K562 (cell line): ENCODE results near the gene ERFL. TPM values are rescaled to one million over a fixed set of nuclear protein-coding genes. Genes with fewer than 3 reads are reported as not detected.
A peak's percentile ranks its signal among the peaks of the same experiment; 100 is the strongest.

ENCODE experiments used
- CREM ChIP-seq: IDR thresholded peaks from 2 replicates; pipeline ENCODE4 v1.6.1; 2014; ENCODE audit warnings: antibody characterized with exemption, low read depth
- ELF4 ChIP-seq: fragments of 450-650 bp; formaldehyde crosslinking; IDR thresholded peaks from 2 replicates; pipeline ENCODE4 v1.4.0; 2022; ENCODE audit warnings: missing genetic modification characterization
- POLR3G ChIP-seq: IDR thresholded peaks from 2 replicates; pipeline ENCODE4 v1.6.1; 2011; ENCODE audit not compliant: insufficient read length, insufficient replicate concordance; ENCODE audit errors: extremely low read depth
- SLC30A9 ChIP-seq: fragments of 250-450 bp; sonication (Bioruptor Pico); IDR thresholded peaks from 2 replicates; pipeline ENCODE4 v1.8.0; 2022; ENCODE audit warnings: mild to moderate bottlenecking, moderate library complexity
- TARDBP ChIP-seq: fragments of 450-650 bp; IDR thresholded peaks from 2 replicates; pipeline ENCODE4 v1.6.1; 2016
- ZNF140 ChIP-seq: fragments of 250-450 bp; sonication (Bioruptor Pico); IDR thresholded peaks from 2 replicates; pipeline ENCODE4 v1.8.0; 2021; ENCODE audit warnings: moderate library complexity, mild to moderate bottlenecking, inconsistent platforms
- polyA plus RNA-seq, 8 experiments: library from polyadenylated mRNA; depleted of rRNA in 4 of 8; stranded (reverse) in 5 of 8; unstranded in 3 of 8; fragments of >200 nt; fragmentation: Nextera tagmentation in 2 of 8; fragmentation: Illumina TruSeq in 1 of 8; extraction: Ambion mirVana in 2 of 8; extraction: Trizol in 1 of 8; gene quantifications; 2 replicates each; pipeline versions ENCODE4 v1.2.1 to v1.2.3, GENCODE V29; 2011 to 2014; ENCODE audit warnings: inconsistent platforms in 1 of 8, missing spikeins in 1 of 8
- total RNA-seq, 7 experiments: library from RNA; depleted of rRNA in 6 of 7; stranded (reverse); fragments of >200 nt in 6 of 7; fragmentation: Illumina TruSeq in 2 of 7; extraction: Trizol in 2 of 7; gene quantifications; 2 replicates each; pipeline versions ENCODE4 v1.2.1 to v1.2.3, GENCODE V29; 2011 to 2021; ENCODE audit warnings: low replicate concordance in 1 of 7
- TF ChIP-seq, protein P1 (sequence below): fragments of 450-650 bp; IDR thresholded peaks from 2 replicates; pipeline ENCODE4 v1.7.0; 2016; ENCODE audit warnings: borderline replicate concordance
- TF ChIP-seq, protein P2 (sequence below): fragments of 250-450 bp; sonication (Bioruptor Pico); IDR thresholded peaks from 2 replicates; pipeline ENCODE4 v1.5.0; 2021; ENCODE audit warnings: mild to moderate bottlenecking, moderate library complexity
- TF ChIP-seq, protein P3 (sequence below): fragments of 450-650 bp; IDR thresholded peaks from 2 replicates; pipeline ENCODE4 v1.6.1; 2014; ENCODE audit warnings: low read depth, mild to moderate bottlenecking, moderate library complexity, borderline replicate concordance
- TF ChIP-seq, protein P4 (sequence below): fragments of 250-450 bp; sonication (Bioruptor Pico); IDR thresholded peaks from 2 replicates; pipeline ENCODE4 v1.8.0; 2021; ENCODE audit warnings: borderline replicate concordance, mild to moderate bottlenecking, moderate library complexity; ENCODE audit not compliant: poor library complexity, severe bottlenecking
- TF ChIP-seq, protein P5 (sequence below), 3 experiments: fragments of 200-800 bp in 1 of 3; fragments of 250-450 bp in 1 of 3; fragments of 450-650 bp in 1 of 3; sonication (Bioruptor Pico) in 1 of 3; sonication (Bioruptor generic) in 1 of 3; formaldehyde crosslinking in 1 of 3; IDR thresholded peaks; 2 replicates each; pipeline versions ENCODE4 v1.6.1 to v1.8.0; 2016 to 2022; ENCODE audit warnings: mild to moderate bottlenecking in 2 of 3, missing genetic modification characterization in 2 of 3, missing compliant biosample characterization in 1 of 3, moderate library complexity in 1 of 3
- TF ChIP-seq, protein P6 (sequence below): fragments of 450-650 bp; IDR thresholded peaks from 2 replicates; pipeline ENCODE4 v1.6.1; 2018; ENCODE audit warnings: mild to moderate bottlenecking, low read depth; ENCODE audit not compliant: partially characterized antibody

Gene ERFL
- total and polyA plus RNA-seq, 9 of the 15 experiments (the other 6 are each of a cell fraction or from before 2014, with no cell fraction given): 0.07 to 0.75 (median 0.32) TPM; not detected in 4

DNA sequence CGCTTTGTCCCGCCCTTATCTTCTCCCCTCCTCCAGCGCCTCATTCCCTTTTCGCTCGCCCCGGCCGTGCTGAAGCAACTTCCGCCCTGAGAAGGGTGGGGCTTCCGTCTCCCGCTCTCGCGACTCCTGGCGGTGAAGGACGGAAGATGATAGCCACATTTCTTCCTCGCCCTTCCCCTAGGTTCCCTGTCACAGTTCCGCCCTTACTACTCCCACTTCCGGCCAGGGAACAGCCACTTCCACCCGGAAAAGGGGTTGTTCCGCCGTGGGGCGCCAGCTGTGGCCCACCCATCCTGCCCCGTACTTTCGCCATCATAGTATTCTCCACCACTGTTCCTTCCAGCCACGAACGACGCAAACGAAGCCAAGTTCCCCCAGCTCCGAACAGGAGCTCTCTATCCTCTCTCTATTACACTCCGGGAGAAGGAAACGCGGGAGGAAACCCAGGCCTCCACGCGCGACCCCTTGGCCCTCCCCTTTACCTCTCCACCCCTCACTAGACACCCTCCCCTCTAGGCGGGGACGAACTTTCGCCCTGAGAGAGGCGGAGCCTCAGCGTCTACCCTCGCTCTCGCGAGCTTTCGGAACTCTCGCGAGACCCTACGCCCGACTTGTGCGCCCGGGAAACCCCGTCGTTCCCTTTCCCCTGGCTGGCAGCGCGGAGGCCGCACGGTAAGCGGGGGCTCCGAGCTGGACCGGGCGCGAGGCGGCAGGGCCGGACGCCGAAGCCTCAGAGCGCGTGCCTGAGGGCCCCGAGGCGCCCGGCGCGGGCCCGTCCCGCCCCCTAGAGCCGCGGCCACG is 68.4 kb downstream of the ERFL start, which contains the start of gene RPS19 (continued):
- TF ChIP-seq, protein P1, sequence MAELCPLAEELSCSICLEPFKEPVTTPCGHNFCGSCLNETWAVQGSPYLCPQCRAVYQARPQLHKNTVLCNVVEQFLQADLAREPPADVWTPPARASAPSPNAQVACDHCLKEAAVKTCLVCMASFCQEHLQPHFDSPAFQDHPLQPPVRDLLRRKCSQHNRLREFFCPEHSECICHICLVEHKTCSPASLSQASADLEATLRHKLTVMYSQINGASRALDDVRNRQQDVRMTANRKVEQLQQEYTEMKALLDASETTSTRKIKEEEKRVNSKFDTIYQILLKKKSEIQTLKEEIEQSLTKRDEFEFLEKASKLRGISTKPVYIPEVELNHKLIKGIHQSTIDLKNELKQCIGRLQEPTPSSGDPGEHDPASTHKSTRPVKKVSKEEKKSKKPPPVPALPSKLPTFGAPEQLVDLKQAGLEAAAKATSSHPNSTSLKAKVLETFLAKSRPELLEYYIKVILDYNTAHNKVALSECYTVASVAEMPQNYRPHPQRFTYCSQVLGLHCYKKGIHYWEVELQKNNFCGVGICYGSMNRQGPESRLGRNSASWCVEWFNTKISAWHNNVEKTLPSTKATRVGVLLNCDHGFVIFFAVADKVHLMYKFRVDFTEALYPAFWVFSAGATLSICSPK: no peak
- TF ChIP-seq, protein P2, sequence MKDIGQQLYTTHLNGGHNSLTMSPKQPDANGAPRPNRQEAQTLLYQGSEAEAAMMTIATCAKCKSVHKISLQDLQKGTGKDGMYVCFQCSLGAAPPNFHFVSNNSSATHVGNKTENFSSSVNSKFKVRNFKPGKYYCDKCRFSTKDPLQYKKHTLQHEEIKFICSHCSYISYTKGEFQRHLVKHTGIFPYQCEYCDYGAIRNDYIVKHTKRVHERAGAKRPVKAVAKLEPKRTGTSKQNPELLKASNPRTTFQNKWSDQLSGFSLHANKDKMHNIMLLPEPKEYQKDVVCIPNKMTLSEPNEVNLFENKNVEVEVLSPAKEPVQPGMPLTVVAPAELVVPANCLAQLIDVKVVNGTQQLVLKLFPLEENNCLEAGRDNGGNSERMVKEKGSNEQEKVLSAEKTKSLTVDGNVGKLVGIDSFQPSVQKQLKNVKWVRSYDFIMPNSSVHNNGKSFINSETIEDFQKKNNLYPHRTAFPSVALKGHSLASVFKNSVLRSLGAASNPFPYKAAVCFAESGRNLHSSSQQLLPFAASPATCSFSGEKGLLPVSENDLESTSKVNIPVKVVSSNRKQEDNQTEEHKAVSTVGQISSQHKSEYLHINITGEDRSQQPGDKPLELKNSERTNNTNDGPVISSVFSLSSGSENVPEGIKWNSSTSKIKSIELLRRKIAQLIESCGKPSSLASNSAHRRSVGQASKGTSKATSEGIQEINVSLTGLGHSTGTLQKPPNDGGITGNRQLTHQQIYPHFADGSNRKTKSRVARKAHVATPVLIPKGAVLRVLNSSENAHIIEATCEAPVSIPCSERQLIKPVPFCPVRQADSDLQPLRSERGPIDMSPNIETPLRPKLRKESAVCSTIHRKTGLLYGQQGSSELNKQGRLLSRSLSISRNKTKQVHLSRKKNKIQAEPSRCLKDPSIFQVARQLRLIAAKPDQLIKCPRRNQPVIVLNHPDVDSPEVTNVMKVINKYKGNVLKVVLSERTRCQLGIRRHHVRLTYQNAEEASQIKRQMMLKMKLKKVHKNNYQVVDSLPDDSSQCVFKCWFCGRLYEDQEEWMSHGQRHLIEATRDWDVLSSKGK (CRISPR knock-in tag): no peak
- TF ChIP-seq TARDBP (peak; percentile 98), SLC30A9 (CRISPR knock-in tag) (no peak), CREM (peak; percentile 92), ELF4 (CRISPR knock-in tag) (peak; percentile 86), ZNF140 (CRISPR knock-in tag) (no peak), POLR3G (no peak)
- TF ChIP-seq, protein P3, sequence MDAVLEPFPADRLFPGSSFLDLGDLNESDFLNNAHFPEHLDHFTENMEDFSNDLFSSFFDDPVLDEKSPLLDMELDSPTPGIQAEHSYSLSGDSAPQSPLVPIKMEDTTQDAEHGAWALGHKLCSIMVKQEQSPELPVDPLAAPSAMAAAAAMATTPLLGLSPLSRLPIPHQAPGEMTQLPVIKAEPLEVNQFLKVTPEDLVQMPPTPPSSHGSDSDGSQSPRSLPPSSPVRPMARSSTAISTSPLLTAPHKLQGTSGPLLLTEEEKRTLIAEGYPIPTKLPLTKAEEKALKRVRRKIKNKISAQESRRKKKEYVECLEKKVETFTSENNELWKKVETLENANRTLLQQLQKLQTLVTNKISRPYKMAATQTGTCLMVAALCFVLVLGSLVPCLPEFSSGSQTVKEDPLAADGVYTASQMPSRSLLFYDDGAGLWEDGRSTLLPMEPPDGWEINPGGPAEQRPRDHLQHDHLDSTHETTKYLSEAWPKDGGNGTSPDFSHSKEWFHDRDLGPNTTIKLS: peak; percentile 96
- TF ChIP-seq, protein P4, sequence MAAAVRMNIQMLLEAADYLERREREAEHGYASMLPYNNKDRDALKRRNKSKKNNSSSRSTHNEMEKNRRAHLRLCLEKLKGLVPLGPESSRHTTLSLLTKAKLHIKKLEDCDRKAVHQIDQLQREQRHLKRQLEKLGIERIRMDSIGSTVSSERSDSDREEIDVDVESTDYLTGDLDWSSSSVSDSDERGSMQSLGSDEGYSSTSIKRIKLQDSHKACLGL (CRISPR knock-in tag): peak; percentile 90
- TF ChIP-seq, protein P5, sequence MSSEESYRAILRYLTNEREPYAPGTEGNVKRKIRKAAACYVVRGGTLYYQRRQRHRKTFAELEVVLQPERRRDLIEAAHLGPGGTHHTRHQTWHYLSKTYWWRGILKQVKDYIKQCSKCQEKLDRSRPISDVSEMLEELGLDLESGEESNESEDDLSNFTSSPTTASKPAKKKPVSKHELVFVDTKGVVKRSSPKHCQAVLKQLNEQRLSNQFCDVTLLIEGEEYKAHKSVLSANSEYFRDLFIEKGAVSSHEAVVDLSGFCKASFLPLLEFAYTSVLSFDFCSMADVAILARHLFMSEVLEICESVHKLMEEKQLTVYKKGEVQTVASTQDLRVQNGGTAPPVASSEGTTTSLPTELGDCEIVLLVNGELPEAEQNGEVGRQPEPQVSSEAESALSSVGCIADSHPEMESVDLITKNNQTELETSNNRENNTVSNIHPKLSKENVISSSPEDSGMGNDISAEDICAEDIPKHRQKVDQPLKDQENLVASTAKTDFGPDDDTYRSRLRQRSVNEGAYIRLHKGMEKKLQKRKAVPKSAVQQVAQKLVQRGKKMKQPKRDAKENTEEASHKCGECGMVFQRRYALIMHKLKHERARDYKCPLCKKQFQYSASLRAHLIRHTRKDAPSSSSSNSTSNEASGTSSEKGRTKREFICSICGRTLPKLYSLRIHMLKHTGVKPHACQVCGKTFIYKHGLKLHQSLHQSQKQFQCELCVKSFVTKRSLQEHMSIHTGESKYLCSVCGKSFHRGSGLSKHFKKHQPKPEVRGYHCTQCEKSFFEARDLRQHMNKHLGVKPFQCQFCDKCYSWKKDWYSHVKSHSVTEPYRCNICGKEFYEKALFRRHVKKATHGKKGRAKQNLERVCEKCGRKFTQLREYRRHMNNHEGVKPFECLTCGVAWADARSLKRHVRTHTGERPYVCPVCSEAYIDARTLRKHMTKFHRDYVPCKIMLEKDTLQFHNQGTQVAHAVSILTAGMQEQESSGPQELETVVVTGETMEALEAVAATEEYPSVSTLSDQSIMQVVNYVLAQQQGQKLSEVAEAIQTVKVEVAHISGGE (CRISPR knock-in tag; IDR thresholded peaks at IDR 0.05): peak in 2 of 3 experiments; percentile 63 to 95; a peak in 4 of 6 replicates
- TF ChIP-seq, protein P6, sequence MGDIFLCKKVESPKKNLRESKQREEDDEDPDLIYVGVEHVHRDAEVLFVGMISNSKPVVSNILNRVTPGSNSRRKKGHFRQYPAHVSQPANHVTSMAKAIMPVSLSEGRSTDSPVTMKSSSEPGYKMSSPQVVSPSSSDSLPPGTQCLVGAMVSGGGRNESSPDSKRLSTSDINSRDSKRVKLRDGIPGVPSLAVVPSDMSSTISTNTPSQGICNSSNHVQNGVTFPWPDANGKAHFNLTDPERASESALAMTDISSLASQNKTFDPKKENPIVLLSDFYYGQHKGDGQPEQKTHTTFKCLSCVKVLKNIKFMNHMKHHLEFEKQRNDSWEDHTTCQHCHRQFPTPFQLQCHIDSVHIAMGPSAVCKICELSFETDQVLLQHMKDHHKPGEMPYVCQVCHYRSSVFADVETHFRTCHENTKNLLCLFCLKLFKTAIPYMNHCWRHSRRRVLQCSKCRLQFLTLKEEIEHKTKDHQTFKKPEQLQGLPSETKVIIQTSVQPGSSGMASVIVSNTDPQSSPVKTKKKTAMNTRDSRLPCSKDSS: no peak
